HG02870 (cell line): ENCODE results near the gene KCNN4.

Experiments used
- ATAC-seq: cut with Tn5 transposase; IDR thresholded peaks from one replicate; pipeline ENCODE4 v1.9.1; 2021; ENCODE audit warnings: mild to moderate bottlenecking, moderate library complexity; ENCODE audit not compliant: unreplicated experiment

The KCNN4 gene

GRCh38 chr19:43751466-43752220, 29.1 kb downstream of the KCNN4 start:
- ATAC-seq: no peak

DNA sequence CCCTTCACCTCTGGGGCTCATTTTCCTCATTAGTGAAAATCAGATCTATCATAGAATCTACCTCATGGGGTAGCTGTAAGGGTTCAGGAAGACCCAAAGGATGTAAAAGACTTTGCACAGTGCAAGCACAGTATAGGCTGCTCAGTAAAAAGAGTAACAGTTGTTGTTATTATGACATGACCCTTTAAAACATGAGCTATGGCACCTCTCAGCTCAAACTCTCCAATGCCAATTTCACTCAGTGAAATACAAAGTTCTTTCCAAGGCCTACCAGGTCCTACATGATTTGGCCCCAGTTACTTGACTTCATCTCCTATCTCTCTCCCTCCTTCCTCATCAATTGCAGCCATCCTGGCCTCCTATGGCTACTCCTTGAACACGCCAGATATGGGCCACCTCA, 30.9 kb downstream of the KCNN4 start:
- no peak for ATAC-seq

- ATAC-seq: no peak
Measured at GRCh38 chr19:43749152-43749551, 31.6 kb downstream of the KCNN4 start.

DNA sequence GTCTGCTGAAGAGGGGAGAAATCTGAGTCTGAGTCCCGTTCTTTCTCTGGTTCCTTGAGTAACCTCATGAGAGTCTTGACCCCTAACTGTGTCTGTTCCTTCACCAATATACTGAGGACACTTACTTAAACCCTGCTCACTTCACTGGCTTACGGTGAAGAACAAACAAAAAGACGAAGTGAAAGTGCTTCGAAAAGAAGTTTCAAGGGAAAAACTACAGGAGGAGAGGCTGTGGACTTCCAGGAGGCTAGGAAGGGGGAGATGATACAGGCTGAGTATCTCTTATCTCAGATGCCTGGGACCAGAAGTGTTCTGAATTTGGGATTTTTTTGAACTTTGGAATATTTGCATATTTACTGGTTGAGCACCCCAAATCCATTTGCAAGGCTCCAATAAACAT, 32.1 kb downstream of the KCNN4 start:
- ATAC-seq: no peak

DNA sequence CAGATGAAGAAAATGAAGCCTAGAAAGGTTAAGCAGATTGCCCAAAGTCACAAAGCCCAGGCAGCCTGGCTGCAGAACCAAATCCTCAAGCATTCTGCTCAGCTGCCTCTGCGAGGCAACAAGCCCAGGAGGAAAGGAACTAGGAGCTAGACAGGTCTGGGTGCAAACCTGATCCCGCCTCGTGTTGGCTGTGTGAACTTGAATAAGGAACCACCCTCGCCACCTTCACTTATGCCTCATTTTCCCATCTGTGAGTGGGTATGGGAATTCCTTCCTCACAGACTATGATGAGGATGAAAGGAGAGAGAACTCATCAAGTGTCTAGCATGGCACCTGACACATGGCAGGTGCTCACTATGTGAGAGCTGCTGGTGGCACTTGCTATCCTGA, 32.6 kb downstream of the KCNN4 start:
- no peak for ATAC-seq

- no peak for ATAC-seq
Measured at GRCh38 chr19:43747557-43748204, 33.1 kb downstream of the KCNN4 start.

DNA sequence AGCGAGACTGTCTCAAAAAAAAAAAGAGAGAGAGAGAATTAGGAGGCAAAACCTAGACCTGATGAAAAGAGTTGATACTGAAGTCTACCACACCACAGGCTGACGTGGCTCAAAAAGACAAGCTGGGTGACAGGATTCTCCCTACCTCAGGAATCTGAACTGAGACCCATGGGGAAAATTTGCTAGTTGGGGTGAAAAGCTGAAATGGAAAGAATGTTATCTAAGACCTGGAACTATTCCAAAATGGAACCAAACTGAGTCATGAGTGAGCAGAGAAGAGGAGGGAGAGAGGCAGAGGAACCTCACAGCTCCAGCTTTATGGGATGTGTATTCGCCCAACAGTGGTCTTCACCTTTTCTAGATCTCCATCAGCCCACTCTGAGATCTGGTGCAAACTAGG, 37.7 kb downstream of the KCNN4 start:
- no peak for ATAC-seq

DNA sequence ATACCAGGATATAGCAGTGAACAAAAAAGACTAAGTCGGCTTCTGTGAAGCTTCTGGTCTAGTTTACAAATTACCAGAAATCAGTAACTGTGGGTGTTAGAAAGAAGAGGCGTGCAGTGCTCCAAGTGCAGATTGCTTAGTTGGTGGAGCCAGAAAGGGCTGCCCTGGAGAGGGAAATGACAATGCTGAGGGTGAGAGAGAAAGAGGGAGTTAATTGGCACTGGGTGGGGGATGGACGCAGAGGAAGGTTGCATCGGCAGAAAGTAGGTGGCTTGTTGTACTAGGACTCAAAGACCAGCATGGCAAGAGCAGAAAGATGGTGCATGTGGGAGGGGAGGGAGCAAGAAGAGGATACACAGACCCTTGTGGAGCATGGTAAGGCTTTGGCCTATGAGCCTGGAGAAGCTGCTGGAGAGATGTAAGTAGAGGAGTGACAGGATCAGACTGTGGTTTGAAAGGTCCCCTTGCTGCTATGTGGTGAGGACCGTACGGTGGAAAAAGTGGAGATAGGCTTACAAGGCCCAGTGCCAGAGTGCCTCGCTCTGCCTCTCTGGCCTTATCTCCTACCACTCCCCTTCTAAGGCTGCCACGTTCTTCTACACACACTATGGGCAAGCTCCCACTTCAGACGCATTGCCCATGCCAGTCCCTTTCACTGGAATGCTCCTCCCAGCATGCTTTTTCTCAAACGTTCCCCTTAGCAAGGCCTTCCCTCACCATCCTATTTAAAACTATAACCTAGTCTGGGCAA, 39.5 kb downstream of the KCNN4 start:
- ATAC-seq: no peak

- ATAC-seq: no peak
Measured at GRCh38 chr19:43739439-43740235, 41.1 kb downstream of the KCNN4 start.

- ATAC-seq: no peak
Measured at GRCh38 chr19:43738780-43739211, 42.0 kb downstream of the KCNN4 start.

DNA sequence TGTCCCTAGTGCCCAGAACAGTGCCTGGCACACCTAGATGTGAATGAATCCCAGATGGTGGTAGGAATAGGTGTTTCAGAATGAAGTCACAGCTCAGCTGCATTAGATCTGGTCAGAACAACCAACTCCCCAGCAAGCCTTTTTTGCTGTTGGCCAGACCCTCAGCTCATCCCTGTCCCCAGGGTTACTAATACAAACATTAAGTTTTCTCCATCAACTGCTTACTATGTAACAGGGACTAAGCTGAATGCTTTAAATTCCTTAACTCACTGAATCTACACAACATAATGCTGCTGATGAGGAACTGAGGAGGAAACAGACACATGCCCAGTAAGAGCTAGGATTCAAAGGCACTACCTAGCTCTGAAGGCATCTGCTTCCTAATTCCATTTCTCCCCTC, 44.8 kb downstream of the KCNN4 start:
- ATAC-seq: no peak

- no peak for ATAC-seq
Measured at GRCh38 chr19:43735013-43735412, 45.8 kb downstream of the KCNN4 start.

DNA sequence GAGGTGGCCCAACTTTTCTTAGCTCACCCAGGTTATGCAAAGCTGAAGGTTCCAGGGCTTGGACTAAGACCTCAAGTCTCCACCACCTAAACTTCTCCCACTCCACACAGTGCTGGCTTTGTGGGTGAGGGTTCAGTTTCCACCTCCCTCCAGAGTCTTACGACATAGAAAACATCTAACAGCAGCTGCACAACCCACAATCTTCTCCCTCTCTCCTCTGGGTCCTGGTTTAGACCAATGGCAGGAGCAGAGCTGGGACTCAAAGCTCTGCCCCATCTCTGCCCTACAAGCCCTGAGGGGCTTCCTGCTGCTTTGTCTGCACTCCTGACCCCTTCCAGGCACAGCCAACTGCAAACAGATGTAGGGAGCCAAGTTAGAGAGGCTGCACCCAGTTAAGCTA, 48.9 kb downstream of the KCNN4 start:
- ATAC-seq: no peak

DNA sequence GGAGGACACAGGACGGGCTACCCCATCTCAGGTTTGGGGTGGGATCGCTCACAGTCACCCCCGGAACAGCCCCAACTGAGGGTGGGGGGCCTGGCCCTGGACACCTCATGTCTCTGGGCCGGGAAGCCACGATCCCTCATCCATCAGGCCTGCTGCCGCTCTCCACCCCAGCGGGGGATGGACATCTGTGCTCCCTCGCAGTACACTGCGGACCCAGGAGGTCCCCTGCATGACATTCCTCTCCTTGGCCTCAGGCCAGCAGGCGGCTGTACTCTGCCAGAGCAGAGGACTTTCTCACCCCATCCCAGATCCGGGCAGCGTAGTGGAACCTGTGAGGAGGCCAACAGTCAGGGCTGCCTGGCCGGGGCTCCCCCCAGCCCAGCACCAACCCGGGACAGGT, 49.4 kb downstream of the KCNN4 start:
- ATAC-seq: no peak

- no peak for ATAC-seq
Measured at GRCh38 chr19:43729919-43730318, 50.9 kb downstream of the KCNN4 start.

DNA sequence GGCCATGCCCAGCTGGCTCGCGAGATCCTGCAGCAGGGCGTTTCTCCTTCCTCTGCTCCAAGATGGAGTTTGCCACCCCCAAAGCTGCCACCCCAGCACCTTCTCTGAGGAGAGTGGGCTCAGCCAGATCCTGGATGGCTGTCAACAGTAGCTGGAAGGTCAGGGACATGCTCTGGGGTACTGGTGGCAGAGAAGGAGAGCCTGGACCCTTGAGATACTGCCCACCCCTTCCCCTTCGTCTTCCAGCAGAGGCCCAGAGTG, 53.2 kb downstream of the KCNN4 start:
- ATAC-seq: no peak

DNA sequence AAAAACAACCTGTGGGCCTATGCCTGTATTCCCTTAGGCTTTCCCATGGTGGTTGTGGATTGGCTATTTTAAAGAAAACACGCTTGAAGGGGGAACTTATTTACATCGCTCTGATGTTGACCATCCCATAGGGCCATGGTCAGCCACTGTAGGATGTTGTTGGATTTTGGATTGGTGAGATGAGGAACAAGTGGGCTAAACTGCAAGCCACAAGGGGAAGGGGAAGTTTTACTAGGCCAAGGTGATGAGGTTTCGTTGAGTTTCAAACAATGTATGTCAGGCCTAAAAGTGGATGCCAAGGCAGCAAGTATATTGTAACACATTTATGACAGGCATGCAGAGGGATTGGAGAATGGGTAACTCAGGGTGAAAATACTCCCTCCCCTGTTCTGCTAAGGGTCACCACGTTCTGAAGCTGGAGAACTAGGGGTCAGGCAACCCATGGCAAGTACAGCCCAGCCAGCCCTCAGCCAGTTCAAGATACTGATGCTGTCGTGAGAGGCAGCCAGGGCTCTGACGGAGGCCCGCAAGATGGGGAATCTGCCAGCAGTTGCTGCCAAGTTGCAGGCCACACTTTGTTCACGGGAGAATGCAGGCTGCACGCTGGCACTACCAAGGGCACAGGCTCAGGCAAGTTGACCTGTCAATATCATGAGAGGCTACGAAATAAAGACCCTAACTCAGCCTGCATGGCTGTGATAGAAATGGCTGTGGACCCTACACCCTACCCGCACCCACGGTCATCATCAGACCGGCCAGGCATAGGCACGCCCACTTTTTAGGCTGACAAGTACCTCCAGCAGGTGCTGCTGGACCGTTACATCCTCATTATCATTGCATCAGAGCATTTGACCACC, 53.8 kb downstream of the KCNN4 start:
- ATAC-seq: no peak

- ATAC-seq: no peak
Measured at GRCh38 chr19:43725468-43725867, 55.3 kb downstream of the KCNN4 start.

DNA sequence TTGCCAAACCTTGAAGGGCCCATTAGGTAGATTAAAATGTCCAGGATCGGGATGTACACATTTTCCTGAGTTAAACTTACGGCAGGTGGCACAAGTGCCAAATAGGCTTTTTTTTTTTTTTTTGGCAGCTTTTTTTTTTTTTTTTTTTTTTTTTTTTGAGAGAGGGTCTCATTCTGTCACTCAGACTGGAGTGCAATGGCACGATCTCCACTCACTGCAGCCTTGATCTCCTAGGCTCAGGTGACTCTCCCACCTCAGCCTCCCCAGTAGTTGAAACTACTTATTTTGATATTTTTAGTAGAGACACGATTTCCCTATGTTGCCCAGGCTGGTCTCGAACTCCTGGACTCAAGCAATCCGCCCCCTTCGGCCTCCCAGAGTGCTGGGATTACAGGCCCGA, 55.9 kb downstream of the KCNN4 start:
- no peak for ATAC-seq

DNA sequence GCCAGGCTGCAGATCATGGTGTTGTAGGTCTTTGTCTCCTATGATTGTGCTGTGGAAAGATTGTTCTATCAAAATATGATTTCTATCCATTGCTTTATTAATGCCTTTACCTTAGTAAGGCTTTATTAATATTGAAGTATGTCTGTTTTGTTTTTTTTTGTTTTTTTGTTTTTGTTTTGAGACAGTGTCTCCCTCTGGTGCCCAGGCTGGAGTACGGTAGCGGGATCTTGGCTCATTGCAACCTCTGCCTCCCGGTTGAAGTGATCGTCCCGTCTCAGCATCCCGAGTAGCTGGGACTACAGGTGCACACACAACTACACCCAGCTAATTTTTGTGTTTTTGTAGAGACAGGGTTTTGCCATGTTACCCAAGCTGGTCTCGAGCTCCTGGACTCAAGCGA, 57.2 kb downstream of the KCNN4 start:
- no peak for ATAC-seq
